ENCODE results near the gene KAT2B.
"Not testable (repeated sequence)": the region's sequence is repeated elsewhere in the genome, so short reads cannot be mapped to it uniquely, and the experiment has no call there.

KAT2B gene

DNA sequence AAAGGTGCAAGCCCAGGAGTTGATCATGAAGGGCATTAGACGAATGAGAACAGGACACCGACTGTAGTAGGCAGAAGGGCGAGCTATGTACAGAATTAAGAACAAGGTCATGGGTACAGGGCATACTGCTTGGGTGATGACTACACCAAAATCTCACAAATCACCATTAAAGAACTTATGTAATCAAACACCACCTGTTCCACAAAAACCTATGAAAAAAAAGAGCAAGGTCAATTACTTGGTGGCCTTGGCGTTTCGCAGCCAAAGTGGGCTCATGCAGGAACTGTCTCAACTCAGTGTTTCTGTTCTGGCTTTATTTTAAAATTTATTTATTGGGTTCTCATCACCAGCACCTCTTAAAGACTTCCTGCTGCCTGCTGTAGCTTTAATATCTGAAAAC is 2.1 kb downstream of the KAT2B start:
- no peak for DNase-seq

DNA sequence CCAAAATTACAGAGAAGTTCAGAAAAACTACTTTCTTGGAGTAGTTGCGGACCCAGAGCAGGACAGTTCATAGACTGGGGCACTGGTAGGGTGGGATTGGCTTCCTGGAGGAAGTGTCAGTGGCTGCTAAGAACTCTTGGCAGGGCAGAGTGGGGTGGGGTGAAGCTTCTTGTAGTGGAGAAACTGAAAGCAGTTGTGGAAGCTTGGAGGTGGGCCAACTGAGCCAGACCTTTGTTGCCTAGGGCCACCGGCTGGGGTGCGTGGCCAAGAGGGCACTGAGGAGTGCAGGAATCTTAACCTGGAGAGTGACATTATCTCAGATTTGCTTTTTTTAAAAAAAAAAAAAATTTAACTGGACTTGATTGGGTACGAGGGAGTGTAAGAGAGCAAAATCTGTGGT is 3.1 kb downstream of the KAT2B start:
- peak; percentile 38 for DNase-seq

GRCh38 chr3:20043825-20044224 is 3.6 kb downstream of the KAT2B start:
- no peak for DNase-seq

GRCh38 chr3:20045141-20045540 is 4.9 kb downstream of the KAT2B start:
- not testable (repeated sequence) for DNase-seq

GRCh38 chr3:20046556-20046955 is 6.3 kb downstream of the KAT2B start:
- DNase-seq = no peak

- no peak for DNase-seq
These were observed 7.1 kb downstream of the KAT2B start for GRCh38 chr3:20047341-20047779.

DNA sequence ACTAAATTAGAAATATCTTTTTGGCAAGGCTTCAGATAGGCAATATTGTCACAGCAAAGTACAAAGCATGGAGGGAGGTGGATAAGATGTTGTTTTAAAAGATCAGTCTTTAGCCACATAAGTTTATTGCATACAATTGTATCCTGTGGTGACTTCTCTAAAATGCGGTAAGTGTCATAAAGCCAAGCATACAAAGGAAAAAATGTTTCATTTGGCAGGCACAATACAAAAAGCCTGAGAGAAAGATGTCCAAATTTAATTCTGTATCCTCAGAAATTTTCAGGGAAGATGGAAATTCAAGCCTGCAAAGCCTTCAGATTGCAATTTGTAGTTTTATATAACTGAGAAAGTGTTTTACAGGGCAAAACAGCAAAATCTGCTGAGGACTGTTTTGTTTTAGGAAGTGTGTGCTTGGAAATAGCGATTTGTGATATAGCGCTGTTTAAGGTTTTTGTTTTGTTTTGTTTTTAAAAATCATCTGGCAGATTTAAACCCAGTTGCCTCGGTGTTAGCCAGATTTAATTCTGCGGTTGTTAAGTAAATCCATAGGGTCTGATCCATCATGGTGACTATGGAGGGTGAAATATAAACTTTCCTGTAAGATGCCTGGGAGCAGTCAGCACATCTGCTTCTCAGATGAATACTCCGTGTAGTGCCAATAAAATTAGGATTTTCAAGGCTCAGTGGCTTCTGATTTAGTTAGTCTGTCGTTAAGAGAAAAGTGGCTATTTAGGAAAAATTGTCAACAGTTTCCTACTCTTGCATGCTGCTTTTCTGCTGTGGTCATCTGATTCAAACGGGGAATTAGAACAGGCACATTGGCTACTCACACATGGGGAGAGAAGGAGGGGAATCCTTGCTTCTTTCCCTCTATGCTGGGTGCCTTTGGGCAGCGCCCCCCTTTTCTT is 8.0 kb downstream of the KAT2B start:
- no peak for DNase-seq

DNA sequence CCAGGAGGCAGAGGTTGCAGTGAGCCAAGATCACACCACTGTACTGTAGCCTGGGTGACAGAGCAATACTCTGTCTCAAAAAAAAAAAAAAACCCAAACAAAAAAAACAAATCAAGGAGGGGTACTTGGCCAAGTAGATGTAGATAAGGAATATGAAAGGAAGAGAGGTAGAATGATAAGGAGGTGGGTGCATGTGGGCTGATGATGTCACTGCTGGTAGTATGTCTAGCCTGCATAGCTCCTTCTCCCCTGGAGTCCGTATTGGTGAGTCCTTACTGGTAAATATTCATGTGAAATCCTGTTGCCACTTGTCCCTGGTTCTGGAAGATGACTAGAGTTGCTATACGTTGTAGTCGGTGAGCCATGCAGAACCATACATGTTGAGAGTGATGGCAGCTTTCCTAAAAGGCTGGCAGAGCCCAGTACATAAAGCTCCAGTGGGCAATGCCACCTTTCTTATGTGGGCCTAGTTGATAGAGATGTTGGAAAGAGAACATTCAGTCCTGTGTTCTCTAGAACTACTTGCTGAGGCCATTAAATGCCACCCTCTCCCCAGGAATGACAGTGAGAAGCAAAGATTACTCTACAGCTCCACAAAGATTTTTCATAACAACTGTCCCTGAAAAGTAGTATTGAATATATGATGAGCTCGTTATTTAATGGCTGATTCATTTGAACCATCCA is 11.0 kb downstream of the KAT2B start:
- no peak for DNase-seq

- no peak for DNase-seq
These were observed 12.6 kb downstream of the KAT2B start for GRCh38 chr3:20052851-20053250.

GRCh38 chr3:20054549-20054987 is 14.3 kb downstream of the KAT2B start:
- peak; percentile 47 for DNase-seq

DNA sequence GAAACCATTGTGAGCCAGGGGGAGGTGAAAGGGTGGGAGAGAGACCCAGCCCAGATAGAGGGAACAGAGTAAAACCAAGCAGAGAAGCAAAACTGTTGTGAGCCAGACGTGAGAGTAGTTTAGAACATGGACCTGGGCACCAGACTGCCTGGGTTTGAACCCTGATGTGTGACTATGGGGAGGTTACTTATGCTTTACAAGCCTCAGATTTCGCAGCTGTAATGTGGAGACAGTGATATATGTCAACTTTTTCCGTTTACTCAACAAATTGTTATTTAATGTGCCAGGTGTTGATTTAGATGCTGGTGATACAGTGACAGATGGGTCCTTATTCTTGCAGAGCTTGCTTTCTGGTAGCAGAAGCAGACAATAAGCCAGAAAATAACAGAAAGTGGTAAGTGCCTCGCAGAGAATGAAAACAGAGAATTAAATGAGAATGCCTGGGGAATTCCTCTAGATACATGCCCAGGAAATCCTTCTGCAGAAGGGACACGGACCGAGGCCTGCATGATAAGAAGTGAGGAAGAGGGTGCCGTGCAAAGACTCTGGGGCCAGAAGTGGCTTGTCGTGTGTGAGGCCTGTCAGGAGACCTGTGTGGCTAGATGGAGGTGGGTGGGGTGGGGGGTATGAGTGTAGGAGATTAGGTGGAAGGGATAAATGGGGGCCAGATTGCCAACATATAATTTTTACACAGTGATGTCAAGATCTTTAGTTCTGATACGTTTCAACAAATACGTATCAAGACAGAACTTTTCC is 15.0 kb downstream of the KAT2B start:
- DNase-seq = peak; percentile 26

DNA sequence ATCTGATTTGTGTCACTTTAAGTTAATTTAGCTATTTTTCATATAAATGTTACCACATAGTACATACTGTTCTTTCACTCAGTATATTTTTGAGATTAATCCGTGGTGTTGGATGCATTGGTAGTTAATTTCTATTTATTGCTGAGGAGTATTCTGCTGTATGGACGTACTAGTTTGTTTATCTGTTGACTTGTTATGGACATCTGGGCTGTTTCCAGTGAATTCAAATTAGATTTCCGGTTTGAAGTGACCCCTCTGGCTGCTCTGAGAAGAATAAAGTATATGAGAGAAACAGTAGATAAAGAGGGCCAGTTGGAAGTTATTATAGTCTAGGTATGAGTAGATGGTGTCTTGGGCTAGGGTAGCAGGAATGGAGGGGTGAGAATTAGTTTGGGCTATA is 15.6 kb downstream of the KAT2B start:
- DNase-seq = no peak

- DNase-seq = no peak
These were observed 16.7 kb downstream of the KAT2B start for GRCh38 chr3:20056725-20057611.

GRCh38 chr3:20057612-20058180 is 17.4 kb downstream of the KAT2B start:
- DNase-seq = no peak

GRCh38 chr3:20059929-20060328 is 19.7 kb downstream of the KAT2B start:
- DNase-seq = no peak

DNA sequence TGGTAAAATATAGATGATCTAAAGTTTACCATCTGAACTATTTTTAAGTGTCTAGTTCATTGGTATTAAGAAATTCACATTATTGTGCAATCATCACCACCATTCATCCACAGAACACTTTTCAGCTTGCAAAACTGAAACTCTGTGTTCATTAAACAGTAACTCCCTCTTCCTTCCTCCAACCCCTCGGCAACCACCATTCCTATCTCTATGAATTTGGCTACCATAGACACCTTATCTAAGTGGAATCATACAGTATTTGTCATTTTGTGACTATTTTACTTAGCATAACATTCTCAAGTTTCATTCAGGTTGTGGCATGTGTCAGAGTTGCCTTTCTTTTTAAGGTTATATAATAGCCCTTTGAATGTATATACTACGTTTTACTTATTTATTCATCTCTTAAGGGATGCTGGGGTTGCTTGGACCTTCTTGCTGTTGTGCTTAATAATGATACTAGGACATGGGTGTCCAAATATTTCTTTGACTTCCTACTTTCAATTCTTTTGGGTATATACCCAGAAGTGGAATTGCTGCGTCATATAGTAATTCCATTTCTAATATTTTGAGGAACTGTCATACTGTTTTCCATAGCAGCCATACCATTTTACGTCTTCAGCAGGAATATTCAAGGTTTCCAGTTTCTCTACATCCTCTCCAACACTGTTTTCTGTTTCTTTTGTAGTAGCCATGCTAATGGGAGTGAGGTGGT is 20.9 kb downstream of the KAT2B start:
- DNase-seq = no peak

DNA sequence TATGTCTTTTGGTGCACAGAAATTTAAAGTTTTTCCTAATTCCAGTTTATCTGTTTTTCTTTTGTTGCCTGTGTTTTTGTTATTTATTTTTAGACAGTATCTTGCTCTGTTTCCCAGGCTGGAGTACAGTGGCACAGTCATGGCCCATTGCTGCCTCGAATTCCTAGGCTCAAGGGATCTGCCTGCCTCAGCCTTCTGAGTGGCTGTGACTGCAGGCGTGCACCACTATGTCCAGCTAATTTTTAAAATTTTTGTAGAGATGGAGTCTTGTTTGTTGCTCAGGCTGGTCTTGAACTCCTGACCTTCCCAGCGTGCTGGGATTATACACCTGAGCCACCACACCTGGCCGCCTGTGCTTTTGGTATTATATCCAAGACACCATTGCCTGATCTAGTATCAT is 22.8 kb downstream of the KAT2B start:
- no peak for DNase-seq

DNA sequence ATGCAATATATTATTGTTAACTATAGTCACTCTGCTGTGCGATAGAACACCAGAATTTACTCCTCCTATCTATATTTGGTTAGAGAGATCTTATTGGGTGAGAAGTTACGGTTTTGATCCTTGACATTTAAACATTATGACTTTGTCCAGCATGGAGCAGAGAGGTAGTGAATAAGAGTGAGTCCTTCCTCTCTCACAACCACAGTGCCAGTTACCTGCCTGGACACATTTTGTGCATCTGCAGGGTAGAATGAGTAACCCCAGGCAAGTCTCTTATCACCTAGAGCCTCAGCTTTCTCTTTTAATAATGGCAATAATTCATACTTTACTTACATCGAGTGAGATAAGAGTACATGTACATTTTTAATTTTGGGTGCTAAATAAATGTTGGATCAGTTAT is 24.1 kb downstream of the KAT2B start:
- DNase-seq = no peak

DNA sequence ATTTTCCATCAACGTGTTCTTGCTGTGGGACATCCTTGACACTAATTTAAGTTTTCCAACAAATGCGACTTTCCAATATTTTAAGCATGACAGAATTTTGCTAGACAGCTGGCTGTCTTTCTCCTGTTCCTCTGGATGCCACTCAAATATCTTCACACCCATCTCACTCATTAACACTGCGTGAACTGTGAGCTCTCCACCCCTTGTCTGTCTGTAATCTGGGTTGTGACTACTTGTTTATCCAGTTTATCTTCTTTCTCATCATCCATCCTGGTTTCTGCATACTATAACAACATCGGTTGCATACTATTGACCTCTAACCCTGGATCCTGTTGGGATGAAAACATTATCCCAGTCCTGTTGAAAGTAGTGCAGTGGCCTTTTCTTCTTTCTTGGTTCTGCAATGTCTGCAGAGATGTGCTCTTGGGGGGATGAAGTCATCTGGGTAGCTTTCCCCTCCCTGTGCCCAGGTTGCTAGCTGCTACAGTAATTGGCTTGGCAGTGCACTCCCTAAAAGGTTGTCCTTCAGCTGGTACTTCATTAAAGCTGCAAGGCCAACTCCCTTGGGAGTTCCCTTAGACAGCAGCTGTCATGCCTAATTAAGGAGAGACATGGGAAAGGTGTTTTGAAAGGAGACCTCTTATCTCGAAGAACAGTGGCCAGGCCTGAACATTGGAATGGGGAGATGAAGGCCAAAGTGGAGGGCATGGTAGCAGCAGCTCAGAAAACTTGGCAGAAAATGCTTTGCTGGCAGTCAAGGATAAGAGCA is 24.7 kb downstream of the KAT2B start:
- DNase-seq = no peak

DNA sequence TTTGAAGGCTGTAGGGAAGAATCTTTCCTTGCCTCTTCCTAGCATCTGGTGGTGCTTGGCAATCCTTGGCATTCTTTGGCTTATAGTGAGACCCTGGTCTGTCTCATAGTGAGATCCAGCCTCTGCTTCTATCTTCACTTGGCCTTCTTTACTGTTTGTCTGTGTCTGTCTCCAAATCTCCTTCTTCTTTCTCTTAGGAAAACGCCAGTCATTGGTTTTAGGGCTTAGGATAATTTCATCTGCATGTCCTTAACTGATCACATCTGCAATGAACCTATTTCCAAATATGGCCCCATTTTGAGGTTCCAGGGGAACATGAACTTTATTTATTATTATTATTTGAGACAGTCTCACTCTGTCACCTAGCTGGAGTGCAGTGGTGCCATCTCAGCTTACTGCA is 25.8 kb downstream of the KAT2B start:
- no peak for DNase-seq
